Lung (tissue), 12 donors: ENCODE data around the gene MBD2. TPM values are rescaled to one million over a fixed set of nuclear protein-coding genes. Genes with fewer than 3 reads are reported as not detected.
A peak's percentile ranks its signal among the peaks of the same experiment; 100 is the strongest.

Source experiments
- ATAC-seq: fragments of 200-7000 bp; cut with Tn5 transposase; one replicate; pipeline ENCODE4 v1.9.1; 2020; ENCODE audit warnings: moderate number of reproducible peaks; ENCODE audit not compliant: insufficient read depth, low FRiP score
- DNase-seq, 3 donors: peaks; one replicate each; pipeline ENCODE4 v3.0.0-alpha.2; 2013 to 2017
- H3K27ac ChIP-seq, 2 donors: one replicate each; pipeline ENCODE4 v1.5.1; 2013; ENCODE audit warnings: mild to moderate bottlenecking in 2 of 2, moderate library complexity in 2 of 2, control low read depth in 1 of 2, inconsistent platforms in 1 of 2, low read depth in 1 of 2, low read length in 1 of 2
- H3K27me3 ChIP-seq, 3 donors: one replicate each; pipeline ENCODE4 v1.5.1; 2013; ENCODE audit warnings: low read length in 2 of 3; ENCODE audit not compliant: control insufficient read depth in 3 of 3, insufficient read depth in 3 of 3
- H3K36me3 ChIP-seq, 4 donors: one replicate each; pipeline ENCODE4 v1.5.1; 2013; ENCODE audit warnings: low read length in 4 of 4, mild to moderate bottlenecking in 1 of 4, moderate library complexity in 1 of 4; ENCODE audit not compliant: control insufficient read depth in 4 of 4, insufficient read depth in 4 of 4
- H3K4me1 ChIP-seq, 5 donors: one replicate each; pipeline ENCODE4 v1.5.1; 2013; ENCODE audit warnings: low read length in 5 of 5, mild to moderate bottlenecking in 2 of 5, moderate library complexity in 1 of 5; ENCODE audit not compliant: control insufficient read depth in 5 of 5, insufficient read depth in 5 of 5
- H3K4me3 ChIP-seq: one replicate; pipeline ENCODE4 v1.5.1; 2013; ENCODE audit warnings: mild to moderate bottlenecking, control low read depth, moderate library complexity
- H3K9ac ChIP-seq, 2 donors: one replicate each; pipeline ENCODE4 v1.5.1; 2013; ENCODE audit warnings: low read length in 2 of 2, control low read depth in 1 of 2; ENCODE audit not compliant: insufficient read depth in 1 of 2
- H3K9me3 ChIP-seq, 4 donors: one replicate each; pipeline ENCODE4 v1.5.1; 2013; ENCODE audit warnings: low read length in 3 of 4, mild to moderate bottlenecking in 1 of 4, moderate library complexity in 1 of 4; ENCODE audit not compliant: control insufficient read depth in 4 of 4, insufficient read depth in 3 of 4
- WGBS, 2 donors: extraction: QIAGEN DNeasy Blood & Tissue Kit; methylation state at CpG; one replicate each; pipeline ENCODE4 v1.1.7; 2013; 5-methylcytosine and 5-hydroxymethylcytosine counted together
- polyA plus RNA-seq, 2 donors: library from polyadenylated mRNA; stranded (reverse); fragments of 200-250 nt; gene quantifications; one replicate each; pipeline ENCODE4 v1.2.1, GENCODE V29; 2013
- total RNA-seq, 2 donors: library from RNA; depleted of rRNA in 1 of 2; stranded (reverse); fragments of >200 nt in 1 of 2; gene quantifications; one replicate each; pipeline ENCODE4 v1.2.1, GENCODE V29; 2014 to 2021
- TF ChIP-seq, protein P1 (sequence below): IDR thresholded peaks from 2 replicates; pipeline ENCODE4 v1.5.1; 2012; ENCODE audit warnings: mild to moderate bottlenecking; ENCODE audit errors: control extremely low read depth, extremely low read depth
- donor health status: control.
- donor health status: control.
- donor health status: Bipolar disorder and iron deficiency.
- donor health status: healthy.
- donor health status: DM: yes; HTN: yes; CAD: no.

MBD2 gene
- total and polyA plus RNA-seq, 4 donors = 29.5 to 91.0 (median 36.1) TPM

DNA sequence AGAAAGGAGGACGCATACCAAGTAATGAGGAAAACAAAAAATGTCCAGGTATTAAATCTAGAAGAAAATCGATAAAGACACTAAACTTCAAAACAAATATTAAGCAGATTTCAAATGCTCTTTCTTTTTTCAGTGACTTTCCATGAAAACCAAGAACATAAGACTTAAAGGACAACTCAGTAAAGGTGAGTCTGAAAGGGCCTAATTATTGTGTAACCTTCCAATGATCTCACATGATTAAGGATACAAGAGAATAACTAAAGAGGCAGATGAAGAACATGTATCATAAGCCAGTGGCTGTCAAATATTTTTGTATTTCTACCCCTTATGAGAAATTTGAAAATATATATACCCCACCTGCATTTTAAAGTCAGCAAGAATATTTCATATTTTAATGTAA lies 30.7 kb downstream of the MBD2 start:
- H3K4me1 ChIP-seq = no peaks in the 10 kb centered on the region

DNA sequence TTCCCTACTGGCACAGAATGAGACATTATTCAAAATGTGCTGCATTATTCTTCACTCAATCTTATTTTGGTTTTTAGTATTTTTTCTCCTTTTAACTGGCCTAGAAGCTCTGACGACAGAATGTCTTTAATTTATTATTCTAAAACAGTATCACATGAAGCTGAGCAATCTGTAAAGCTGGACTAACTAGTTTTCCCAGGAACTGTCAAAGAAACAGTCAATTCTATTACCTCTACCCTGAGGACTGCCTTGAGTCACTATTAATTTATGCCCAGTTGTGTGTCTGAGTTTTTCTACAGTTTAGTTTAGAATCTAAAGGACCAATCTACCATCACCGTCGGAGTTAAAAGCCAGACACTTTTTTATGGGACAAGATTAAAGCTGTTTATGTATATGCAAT lies 31.6 kb downstream of the MBD2 start:
- no peak overlapping the region for H3K4me3 ChIP-seq
- no peaks in the 10 kb centered on the region for H3K27me3 ChIP-seq
- DNase-seq (peak in 1 of 3 donors; percentile 9), ATAC-seq (no peak)
- H3K9ac ChIP-seq = no peak overlapping the region
- H3K27ac ChIP-seq = no peak overlapping the region
- TF ChIP-seq, protein P1, sequence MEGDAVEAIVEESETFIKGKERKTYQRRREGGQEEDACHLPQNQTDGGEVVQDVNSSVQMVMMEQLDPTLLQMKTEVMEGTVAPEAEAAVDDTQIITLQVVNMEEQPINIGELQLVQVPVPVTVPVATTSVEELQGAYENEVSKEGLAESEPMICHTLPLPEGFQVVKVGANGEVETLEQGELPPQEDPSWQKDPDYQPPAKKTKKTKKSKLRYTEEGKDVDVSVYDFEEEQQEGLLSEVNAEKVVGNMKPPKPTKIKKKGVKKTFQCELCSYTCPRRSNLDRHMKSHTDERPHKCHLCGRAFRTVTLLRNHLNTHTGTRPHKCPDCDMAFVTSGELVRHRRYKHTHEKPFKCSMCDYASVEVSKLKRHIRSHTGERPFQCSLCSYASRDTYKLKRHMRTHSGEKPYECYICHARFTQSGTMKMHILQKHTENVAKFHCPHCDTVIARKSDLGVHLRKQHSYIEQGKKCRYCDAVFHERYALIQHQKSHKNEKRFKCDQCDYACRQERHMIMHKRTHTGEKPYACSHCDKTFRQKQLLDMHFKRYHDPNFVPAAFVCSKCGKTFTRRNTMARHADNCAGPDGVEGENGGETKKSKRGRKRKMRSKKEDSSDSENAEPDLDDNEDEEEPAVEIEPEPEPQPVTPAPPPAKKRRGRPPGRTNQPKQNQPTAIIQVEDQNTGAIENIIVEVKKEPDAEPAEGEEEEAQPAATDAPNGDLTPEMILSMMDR = no peak
- H3K4me1 ChIP-seq = no peaks in the 10 kb centered on the region
- H3K9me3 ChIP-seq = no peaks in the 10 kb centered on the region
- H3K36me3 ChIP-seq = peaks cover 0 to 10% (median 2%) of the 10 kb centered on the region in 4 donors
- WGBS, 2 donors = 91 to 95% methylated on average over 3 of the region's 3 CpGs

More for the DNA sequence above, 30.7 kb downstream of the MBD2 start:
- H3K9me3 ChIP-seq = no peaks in the 10 kb centered on the region
- DNase-seq = no peak
- H3K36me3 ChIP-seq = peaks cover under 1 to 8% (median 3%) of the 10 kb centered on the region in 4 donors
- H3K9ac ChIP-seq = no peak overlapping the region
- no peak overlapping the region for H3K4me3 ChIP-seq
- no peak overlapping the region for H3K27ac ChIP-seq
- 96 to 97% methylated on average over 2 of the region's 2 CpGs for WGBS, 2 donors
- no peaks in the 10 kb centered on the region for H3K27me3 ChIP-seq
- TF ChIP-seq, protein P1 = no peak
- ATAC-seq = no peak

DNA sequence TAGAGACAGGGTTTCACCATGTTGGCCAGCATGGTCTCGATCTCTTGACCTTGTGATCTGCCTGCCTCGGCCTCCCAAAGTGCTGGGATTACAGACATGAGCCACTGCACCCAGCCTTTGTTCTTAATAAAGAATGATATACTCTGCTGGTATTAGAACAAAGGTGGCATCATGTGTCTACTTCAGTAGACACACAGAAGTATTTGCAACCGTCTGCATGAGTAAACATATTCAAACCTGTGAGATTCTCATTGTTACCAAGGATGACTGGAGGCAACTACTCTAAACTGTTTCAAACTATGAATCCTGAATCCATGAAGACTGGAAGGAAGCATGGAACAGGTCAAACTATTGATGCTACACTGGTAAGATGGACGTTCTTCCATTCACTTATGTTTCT lies 32.1 kb downstream of the MBD2 start:
- no peaks in the 10 kb centered on the region for H3K4me1 ChIP-seq
- no peak for DNase-seq
- peaks cover 0 to 12% (median 4%) of the 10 kb centered on the region in 4 donors for H3K36me3 ChIP-seq
- TF ChIP-seq, protein P1 = no peak
- no peak overlapping the region for H3K4me3 ChIP-seq
- H3K27me3 ChIP-seq = no peaks in the 10 kb centered on the region
- no peak overlapping the region for H3K27ac ChIP-seq
- 94% methylated on average over 4 of the region's 4 CpGs for WGBS, 2 donors
- H3K9ac ChIP-seq = no peak overlapping the region
- ATAC-seq = no peak
- no peaks in the 10 kb centered on the region for H3K9me3 ChIP-seq

DNA sequence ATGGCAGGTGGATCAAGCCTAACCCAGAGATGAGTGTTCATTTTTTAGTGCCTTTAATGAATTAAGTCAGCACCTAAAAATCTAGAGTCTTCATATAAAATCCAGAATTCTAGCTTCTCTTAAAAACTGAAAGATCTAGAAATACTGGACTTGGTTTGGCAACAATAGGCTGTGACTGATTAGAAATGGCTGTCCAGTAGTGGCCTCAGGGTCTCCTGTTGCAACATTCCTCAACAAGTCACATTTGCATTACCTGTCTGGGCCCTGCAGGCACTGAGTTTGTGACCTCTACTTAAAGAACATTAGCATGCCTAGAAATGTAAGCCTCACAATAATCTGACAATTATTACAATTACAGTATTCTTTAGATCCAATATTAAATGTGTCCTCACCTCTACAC lies 33.1 kb downstream of the MBD2 start:
- TF ChIP-seq, protein P1 = no peak
- no peak overlapping the region for H3K4me3 ChIP-seq
- peaks cover 0 to 15% (median 5%) of the 10 kb centered on the region in 4 donors for H3K36me3 ChIP-seq
- no peak overlapping the region for H3K27ac ChIP-seq
- ATAC-seq (no peak), DNase-seq (peak in 1 of 3 donors; percentile 3)
- H3K27me3 ChIP-seq = no peaks in the 10 kb centered on the region
- no peaks in the 10 kb centered on the region for H3K9me3 ChIP-seq
- H3K4me1 ChIP-seq = no peaks in the 10 kb centered on the region
- H3K9ac ChIP-seq = no peak overlapping the region
